Ovary (tissue), 9 donors: Measurements from ENCODE around the gene HSF5. TPM values are rescaled to one million over a fixed set of nuclear protein-coding genes. Genes with fewer than 3 reads are reported as not detected.
A peak's percentile ranks its signal among the peaks of the same experiment; 100 is the strongest.

ENCODE experiments used
- DNase-seq, 5 donors: peaks; one replicate each; pipeline ENCODE4 v3.0.0-alpha.2; 2019 to 2020
- H3K27ac ChIP-seq, 2 donors: fragments of 200-600 bp; one replicate each; pipeline versions ENCODE4 v1.5.1 to v1.8.0; 2019 to 2022
- H3K27me3 ChIP-seq: fragments of 200-600 bp; one replicate; pipeline ENCODE4 v1.8.0; 2022
- H3K36me3 ChIP-seq: fragments of 200-600 bp; sonication (generic); one replicate; pipeline ENCODE4 v1.5.1; 2019
- H3K4me1 ChIP-seq: one replicate; pipeline ENCODE4 v1.8.1; 2013; ENCODE audit warnings: mild to moderate bottlenecking, moderate library complexity; ENCODE audit not compliant: insufficient read depth
- H3K4me3 ChIP-seq: fragments of 200-600 bp; sonication (generic); one replicate; pipeline ENCODE4 v1.5.1; 2017
- H3K9me3 ChIP-seq, 2 donors: fragments of 200-600 bp in 1 of 2; sonication (generic) in 1 of 2; one replicate each; pipeline versions ENCODE4 v1.5.1 to v1.8.1; 2013 to 2019; ENCODE audit warnings: mild to moderate bottlenecking in 1 of 2, moderate library complexity in 1 of 2
- EP300 ChIP-seq: sonication (generic); formaldehyde crosslinking; IDR thresholded peaks from one replicate; pipeline ENCODE4 v1.6.1; 2017; ENCODE audit warnings: antibody characterized with exemption
- POLR2A ChIP-seq: fragments of 450-650 bp; IDR thresholded peaks from one replicate; pipeline ENCODE4 v1.6.1; 2017; ENCODE audit warnings: antibody characterized with exemption, mild to moderate bottlenecking, moderate library complexity
- WGBS, 3 donors: extraction: QIAGEN DNeasy Blood & Tissue Kit in 1 of 3; methylation state at CpG; one replicate each; pipeline versions ENCODE4 v1.1.5 to v1.1.7; 2013 to 2017; 5-methylcytosine and 5-hydroxymethylcytosine counted together
- intact Hi-C, 4 donors: fragments of 100-400 bp; cut with DNase I; formaldehyde crosslinking; loops; one replicate each; pipeline versions ENCODE4 v1.11.0 to v1.15.1; 2022 to 2023
- polyA plus RNA-seq, 2 donors: library from polyadenylated mRNA; stranded (reverse); fragments of 200-250 nt in 1 of 2; fragments of 350-450 nt in 1 of 2; fragmentation: Illumina TruSeq in 1 of 2; extraction: RNeasy Lipid Tissue Mini Kit (QIAGEN cat#74804) in 1 of 2; gene quantifications; one replicate each; pipeline ENCODE4 v1.2.3, GENCODE V29; 2013 to 2014
- total RNA-seq, 7 donors: library from RNA; depleted of rRNA in 2 of 7; stranded (reverse); fragments of >200 nt in 2 of 7; fragmentation: NEBNext Ultra II Directional in 3 of 7; extraction: Animal tissue kit (Norgen Biotek cat#: 25700) in 3 of 7; gene quantifications; one replicate each; pipeline versions ENCODE4 v1.1.0 to v1.2.4, GENCODE V29; 2016 to 2023
- TF ChIP-seq, protein P1 (sequence below), 3 donors: fragments of 450-650 bp in 2 of 3; fragments of 200-600 bp in 1 of 3; IDR thresholded peaks; one replicate each; pipeline versions ENCODE4 v1.5.1 to v1.8.0; 2016 to 2022; ENCODE audit warnings: antibody characterized with exemption in 3 of 3, mild to moderate bottlenecking in 1 of 3
- donor health status: DM: no; HTN: no; CAD: no; lungs with moderate emphysema.
- donor health status: DM: no; HTN: no; CAD: no.
- donor health status: Bipolar disorder and iron deficiency.
- donor health status: DM: yes; HTN: yes; CAD: no.
- donor health status: DM: no; HTN: no; CAD: no.
- donor health status: DM: yes; HTN: yes; CAD: no.

The HSF5 gene
- total and polyA plus RNA-seq, 9 donors: 0.05 TPM; not detected in 7

DNA sequence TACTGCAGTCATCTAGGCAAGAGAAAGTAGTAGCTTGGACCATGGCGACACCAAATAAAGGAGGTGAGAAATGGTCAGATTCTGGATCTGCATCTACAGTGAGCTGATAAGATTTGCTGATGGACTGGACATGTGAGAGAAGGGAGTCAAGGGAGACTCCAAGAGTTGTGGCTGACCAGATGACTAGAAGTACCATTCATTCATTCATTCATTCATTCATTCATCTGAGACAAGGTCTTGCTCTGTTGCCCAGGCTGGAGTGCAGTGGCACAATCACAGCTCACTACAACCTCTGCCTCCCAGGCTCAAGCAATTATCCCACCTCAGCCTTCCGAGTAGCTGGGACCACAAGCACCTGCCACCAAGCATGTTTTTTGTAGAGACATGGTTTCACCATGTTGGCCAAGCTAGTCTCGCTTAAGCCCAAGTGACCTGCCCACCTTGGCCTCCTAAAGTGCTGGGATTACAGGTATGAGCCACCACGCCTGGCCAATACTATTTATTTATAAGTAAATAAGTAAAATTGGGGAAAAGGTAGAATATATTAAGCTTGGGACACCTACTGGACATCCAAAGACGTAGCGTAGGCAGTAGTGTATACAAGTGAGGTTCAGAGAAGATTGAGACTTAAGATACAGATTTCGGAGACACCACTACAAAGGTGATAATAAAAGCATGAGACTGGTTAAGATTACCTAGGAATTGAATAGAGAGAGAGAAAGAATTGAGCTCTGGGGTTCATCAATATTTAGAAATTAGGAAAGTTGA lies 55.2 kb downstream of the HSF5 start:
- no peaks in the 10 kb centered on the region for H3K4me1 ChIP-seq
- intact Hi-C loops: no loop called here
- TF ChIP-seq EP300 (no peak), POLR2A (no peak)
- TF ChIP-seq, protein P1, sequence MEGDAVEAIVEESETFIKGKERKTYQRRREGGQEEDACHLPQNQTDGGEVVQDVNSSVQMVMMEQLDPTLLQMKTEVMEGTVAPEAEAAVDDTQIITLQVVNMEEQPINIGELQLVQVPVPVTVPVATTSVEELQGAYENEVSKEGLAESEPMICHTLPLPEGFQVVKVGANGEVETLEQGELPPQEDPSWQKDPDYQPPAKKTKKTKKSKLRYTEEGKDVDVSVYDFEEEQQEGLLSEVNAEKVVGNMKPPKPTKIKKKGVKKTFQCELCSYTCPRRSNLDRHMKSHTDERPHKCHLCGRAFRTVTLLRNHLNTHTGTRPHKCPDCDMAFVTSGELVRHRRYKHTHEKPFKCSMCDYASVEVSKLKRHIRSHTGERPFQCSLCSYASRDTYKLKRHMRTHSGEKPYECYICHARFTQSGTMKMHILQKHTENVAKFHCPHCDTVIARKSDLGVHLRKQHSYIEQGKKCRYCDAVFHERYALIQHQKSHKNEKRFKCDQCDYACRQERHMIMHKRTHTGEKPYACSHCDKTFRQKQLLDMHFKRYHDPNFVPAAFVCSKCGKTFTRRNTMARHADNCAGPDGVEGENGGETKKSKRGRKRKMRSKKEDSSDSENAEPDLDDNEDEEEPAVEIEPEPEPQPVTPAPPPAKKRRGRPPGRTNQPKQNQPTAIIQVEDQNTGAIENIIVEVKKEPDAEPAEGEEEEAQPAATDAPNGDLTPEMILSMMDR (IDR thresholded peaks at IDR 0.05): no peak
- H3K27ac ChIP-seq: no peak overlapping the region
- H3K9me3 ChIP-seq: no peaks in the 10 kb centered on the region
- DNase-seq: no peak
- no peaks in the 10 kb centered on the region for H3K27me3 ChIP-seq
- 81 to 88% (median 84%) methylated on average over 7 of the region's 7 CpGs for WGBS, 3 donors
- H3K4me3 ChIP-seq: no peak overlapping the region
- H3K36me3 ChIP-seq: no peaks in the 10 kb centered on the region

DNA sequence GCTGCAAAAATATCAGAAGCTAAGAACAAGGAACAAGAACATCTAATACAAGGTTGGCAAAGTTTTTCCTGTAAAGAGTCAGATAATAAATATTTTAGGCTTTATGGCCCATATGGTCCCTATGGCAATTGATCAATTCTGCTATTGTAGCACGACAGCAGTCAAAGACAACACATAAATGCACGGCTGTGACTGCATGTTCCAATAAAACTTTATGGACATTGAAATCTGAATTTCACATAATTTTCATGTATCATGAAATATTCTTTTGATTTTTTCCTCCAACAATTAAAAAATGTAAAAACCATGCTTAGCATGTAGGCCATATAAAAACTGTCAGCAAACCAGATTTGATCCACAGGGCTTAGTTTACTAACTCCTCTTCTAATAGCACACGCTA lies 60.4 kb downstream of the HSF5 start:
- Histone ChIP-seq H3K9me3 (no peaks in the 10 kb centered on the region), H3K36me3 (no peaks in the 10 kb centered on the region), H3K27ac (no peak overlapping the region), H3K27me3 (no peaks in the 10 kb centered on the region), H3K4me3 (no peak overlapping the region), H3K4me1 (no peaks in the 10 kb centered on the region)
- WGBS, 3 donors: 75 to 83% (median 82%) methylated on average over 3 of the region's 3 CpGs
- DNase-seq: no peak
- intact Hi-C loops: no loop called here
- TF ChIP-seq, protein P1 (IDR thresholded peaks at IDR 0.05): no peak
- no peak for TF ChIP-seq EP300
- TF ChIP-seq POLR2A: no peak

DNA sequence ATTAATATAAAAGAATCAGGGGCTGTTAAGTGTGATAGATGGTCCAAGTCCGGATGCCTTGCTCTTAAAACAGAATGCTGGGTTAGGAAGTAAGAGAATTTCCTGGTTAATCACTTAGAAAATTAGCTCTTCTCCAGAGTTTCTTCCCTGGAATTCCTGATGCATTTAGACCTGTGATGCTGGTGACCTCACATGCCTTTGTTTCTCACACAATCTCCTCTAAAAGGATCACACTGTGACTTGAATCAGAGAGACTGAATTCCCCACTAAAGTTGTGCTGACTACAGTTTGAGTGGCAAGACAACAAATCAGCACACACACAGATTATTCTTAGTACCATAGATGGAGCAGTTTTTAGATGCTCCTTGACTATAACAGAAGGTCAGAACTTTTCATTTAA lies 66.5 kb downstream of the HSF5 start:
- TF ChIP-seq POLR2A: no peak

DNA sequence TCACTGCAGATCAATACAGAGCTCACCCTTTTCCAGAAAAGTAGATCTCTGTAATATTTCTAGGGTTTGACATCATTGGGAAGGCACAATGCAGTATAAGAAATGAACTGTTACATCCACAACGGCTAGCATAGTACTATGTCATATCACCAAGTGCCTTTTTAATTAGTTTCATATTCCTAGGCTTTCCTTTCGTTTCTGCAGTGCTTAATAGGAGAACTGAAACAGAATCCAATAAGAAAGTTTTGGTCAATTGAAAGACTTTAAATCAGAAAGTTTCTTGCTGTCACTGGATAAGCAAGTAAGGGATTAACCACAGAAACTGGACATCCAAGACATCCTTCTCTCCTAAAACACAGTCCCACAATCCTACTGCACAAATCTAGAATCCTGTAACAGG lies 67.4 kb downstream of the HSF5 start:
- Histone ChIP-seq H3K36me3 (no peaks in the 10 kb centered on the region), H3K9me3 (no peaks in the 10 kb centered on the region), H3K27ac (no peak overlapping the region), H3K27me3 (no peaks in the 10 kb centered on the region), H3K4me3 (no peak overlapping the region), H3K4me1 (no peaks in the 10 kb centered on the region)
- TF ChIP-seq EP300: no peak
- TF ChIP-seq POLR2A: no peak
- TF ChIP-seq, protein P1 (IDR thresholded peaks at IDR 0.05): no peak
- no peak for DNase-seq
- WGBS, 3 donors: 47 to 64% (median 54%) methylated on average over 2 of the region's 2 CpGs
- intact Hi-C loops: no loop called here

More for the DNA sequence above, 66.5 kb downstream of the HSF5 start:
- H3K4me1 ChIP-seq: no peaks in the 10 kb centered on the region
- intact Hi-C loops: no loop called here
- no peaks in the 10 kb centered on the region for H3K27me3 ChIP-seq
- no peak overlapping the region for H3K4me3 ChIP-seq
- DNase-seq: no peak
- H3K9me3 ChIP-seq: no peaks in the 10 kb centered on the region
- no peak overlapping the region for H3K27ac ChIP-seq
- 53 to 57% (median 56%) methylated on average over 1 of the region's 1 CpG for WGBS, 3 donors
- no peaks in the 10 kb centered on the region for H3K36me3 ChIP-seq

DNA sequence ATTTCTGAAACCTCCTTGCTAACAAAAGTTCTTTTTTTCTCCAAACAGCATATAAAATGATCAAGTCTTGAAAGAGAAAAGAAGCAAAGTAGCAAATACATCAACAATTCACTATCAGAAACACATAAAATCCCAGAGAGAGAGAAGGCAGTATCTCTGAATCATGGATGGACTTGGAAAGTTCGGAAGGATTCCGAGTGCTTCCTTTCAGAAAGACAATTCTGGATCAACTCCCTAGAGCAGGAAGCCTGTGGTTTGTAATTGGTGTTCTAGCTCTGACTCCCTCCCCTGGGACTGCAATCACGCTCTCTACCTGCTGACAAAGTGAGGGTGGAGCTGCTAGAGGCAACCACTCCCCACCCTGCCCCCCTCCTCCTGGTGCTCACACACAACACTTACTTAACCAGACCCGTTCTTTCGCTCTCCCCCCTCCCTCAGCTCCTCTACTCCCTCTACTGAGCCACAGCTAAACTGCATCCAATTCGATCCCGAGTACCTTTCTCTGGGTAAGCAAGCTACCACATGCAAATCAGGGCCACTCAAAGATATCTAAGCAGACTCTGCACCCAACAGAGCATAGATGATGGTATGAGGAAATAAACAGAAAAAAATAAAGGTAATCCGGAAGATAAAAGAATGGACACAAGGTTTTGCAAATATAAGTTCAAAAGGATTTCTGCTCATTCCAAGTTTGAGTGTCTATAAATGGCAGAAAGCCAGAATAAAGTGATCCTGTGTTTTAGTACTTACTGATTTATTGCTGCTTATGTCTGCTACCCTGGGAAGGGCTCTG lies 70.7 kb downstream of the HSF5 start, which contains the start of gene RNF43:
Gene RNF43 (minus strand): TSS at position 235 of the 793 bp plus-strand sequence. CDS start 1,957 bp downstream, outside the sequence.
- H3K27ac ChIP-seq: peak within 1 kb of the TSS in 1 of 2 donors; percentile 20
- peak; percentile 77 to 90 (median 84) for DNase-seq
- intact Hi-C loops: no loop called here
- H3K36me3 ChIP-seq: no peaks in the 10 kb centered on the region
- peak within 1 kb of the TSS; percentile 25 for H3K4me3 ChIP-seq
- no peaks in the 10 kb centered on the region for H3K27me3 ChIP-seq
- WGBS, 3 donors: 0 to 3% (median 1%) methylated on average over 8 of the region's 8 CpGs
- no peak for TF ChIP-seq POLR2A
- TF ChIP-seq, protein P1 (IDR thresholded peaks at IDR 0.05): peak; percentile 37 to 75 (median 64)
- TF ChIP-seq EP300: no peak
- no peaks in the 10 kb centered on the region for H3K9me3 ChIP-seq
- H3K4me1 ChIP-seq: no peaks in the 10 kb centered on the region
